Measurements from ENCODE around the gene ZNF511. TPM values are rescaled to one million over a fixed set of nuclear protein-coding genes. Genes with fewer than 3 reads are reported as not detected.

The ZNF511 gene
- total RNA-seq, 1 donor from 2014 or later, result 40.5 TPM

DNA sequence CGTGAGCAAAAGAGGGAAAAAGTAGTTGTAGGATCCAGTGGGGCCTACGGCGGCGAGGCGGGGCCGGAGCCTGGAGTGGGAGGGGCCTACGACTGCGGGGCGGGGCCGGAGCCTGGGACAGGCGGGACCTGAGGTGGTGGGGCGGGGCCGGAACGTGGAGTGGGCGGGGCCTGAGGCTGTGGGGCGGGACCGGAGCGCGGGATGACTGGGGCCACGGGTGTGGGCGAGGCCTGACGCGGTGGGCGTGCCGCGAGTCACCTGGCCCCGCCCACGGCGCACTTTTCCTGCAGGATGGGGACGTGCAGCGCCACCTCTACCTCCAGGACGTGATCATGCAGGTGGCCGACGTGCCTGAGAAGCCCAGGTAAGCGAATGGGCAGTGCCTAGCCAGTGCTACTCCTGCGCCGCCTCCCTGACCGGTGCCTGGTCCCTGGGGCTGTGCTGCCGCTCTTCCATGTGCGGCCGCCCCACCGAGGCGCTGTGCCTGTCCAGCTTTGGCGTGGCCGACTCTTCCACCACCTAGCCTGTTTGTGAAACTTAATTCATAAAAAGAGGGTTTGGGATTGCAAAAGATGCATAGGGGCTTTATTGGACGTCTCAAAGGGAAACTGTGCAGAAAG lies 496 bp downstream of the ZNF511 start:
- Histone ChIP-seq H3K36me3 (peaks cover 31% of the 10 kb centered on the region), H3K27me3 (ENCODE audit: low read depth) (no peaks in the 10 kb centered on the region), H3K4me3 (peak overlapping the region; percentile 100), H3K4me1 (peaks cover 52% of the 10 kb centered on the region), H3K27ac (replicated peaks) (peak overlapping the region; percentile 100), H3K9me3 (replicated peaks) (no peaks in the 10 kb centered on the region)
- peak; percentile 94 for DNase-seq
- TF ChIP-seq CTCF (IDR thresholded peaks at IDR 0.05; ENCODE audit: borderline replicate concordance), result no peak
- intact Hi-C loops (cut with micrococcal nuclease), result no loop called here

DNA sequence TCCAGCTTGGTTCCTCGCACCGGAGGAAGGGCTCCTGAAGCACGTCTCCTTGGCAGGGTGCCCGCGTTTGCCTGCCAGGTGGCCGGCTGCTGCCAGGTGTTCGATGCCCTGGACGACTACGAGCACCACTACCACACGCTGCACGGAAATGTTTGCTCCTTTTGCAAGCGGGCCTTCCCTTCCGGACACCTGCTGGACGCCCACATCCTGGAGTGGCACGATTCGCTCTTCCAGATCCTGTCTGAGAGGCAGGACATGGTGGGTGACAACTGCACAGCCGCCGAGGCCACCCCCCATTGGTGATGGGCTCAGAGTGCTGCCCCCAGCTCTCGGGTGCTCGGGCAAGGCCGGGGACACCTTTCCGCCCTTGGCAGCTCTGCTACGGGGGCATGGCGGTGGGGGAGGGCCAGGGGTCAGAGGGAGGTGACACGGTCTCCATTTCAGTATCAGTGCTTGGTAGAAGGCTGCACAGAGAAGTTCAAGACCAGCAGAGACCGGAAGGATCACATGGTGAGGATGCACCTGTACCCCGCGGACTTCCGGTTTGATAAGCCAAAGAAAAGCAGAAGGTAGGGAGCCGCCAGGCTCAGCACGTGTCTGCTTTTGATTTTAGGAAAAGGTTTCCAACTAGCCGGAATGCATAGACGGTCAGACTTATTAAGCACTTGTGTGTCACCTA lies 1.1 kb downstream of the ZNF511 start:
- no peak for TF ChIP-seq CTCF (IDR thresholded peaks at IDR 0.05; ENCODE audit: borderline replicate concordance)
- peaks cover 31% of the 10 kb centered on the region for H3K36me3 ChIP-seq
- peaks cover 48% of the 10 kb centered on the region for H3K4me1 ChIP-seq
- no peaks in the 10 kb centered on the region for H3K9me3 ChIP-seq (replicated peaks)
- peak overlapping the region; percentile 100 for H3K27ac ChIP-seq (replicated peaks)
- peak; percentile 33 for DNase-seq
- no peak overlapping the region for H3K4me3 ChIP-seq
- intact Hi-C loops (cut with micrococcal nuclease), result no loop called here
- H3K27me3 ChIP-seq (ENCODE audit: low read depth), result no peaks in the 10 kb centered on the region

DNA sequence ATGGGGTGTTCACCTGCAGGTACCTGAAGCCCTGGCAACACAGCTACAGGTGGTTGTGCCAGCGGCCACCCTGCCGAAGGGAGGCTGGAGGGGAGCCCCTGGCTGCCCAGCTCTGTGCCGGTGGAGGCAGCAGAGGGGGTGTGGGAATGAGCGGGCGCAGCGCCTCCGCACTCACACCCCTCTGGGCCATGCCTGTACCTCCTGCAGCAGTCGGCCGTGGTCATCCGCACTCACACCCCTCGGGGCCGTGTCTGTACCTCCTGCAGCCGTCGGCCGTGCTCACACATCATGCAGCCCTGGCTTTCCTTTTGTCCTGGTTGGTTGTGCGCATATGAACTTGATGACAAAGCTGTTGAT lies 1.7 kb downstream of the ZNF511 start:
- H3K27ac ChIP-seq (replicated peaks), result no peak overlapping the region
- intact Hi-C loops (cut with micrococcal nuclease), result no loop called here
- no peaks in the 10 kb centered on the region for H3K9me3 ChIP-seq (replicated peaks)
- H3K27me3 ChIP-seq (ENCODE audit: low read depth), result no peaks in the 10 kb centered on the region
- peaks cover 31% of the 10 kb centered on the region for H3K36me3 ChIP-seq
- DNase-seq, result no peak
- H3K4me3 ChIP-seq, result no peak overlapping the region
- H3K4me1 ChIP-seq, result peaks cover 46% of the 10 kb centered on the region
- no peak for TF ChIP-seq CTCF (IDR thresholded peaks at IDR 0.05; ENCODE audit: borderline replicate concordance)

DNA sequence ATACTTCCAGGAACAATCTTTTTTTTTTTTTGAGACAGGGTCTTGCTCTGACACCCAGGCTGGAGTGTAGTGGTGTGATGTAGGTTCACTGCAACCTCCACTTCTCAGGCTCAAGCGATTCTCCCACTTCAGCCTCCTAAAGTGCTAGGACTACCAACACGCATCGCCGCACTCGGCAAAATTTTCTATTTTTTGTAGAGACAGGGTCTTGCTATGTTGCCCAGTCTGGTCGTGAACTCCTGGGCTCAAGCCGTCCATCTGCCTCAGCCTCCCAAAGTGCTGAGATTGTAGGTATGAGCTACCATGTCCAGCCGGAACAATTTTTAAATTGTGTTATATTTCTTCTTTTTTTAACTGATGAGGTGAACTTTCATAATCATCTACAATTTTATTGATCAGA lies 2.1 kb downstream of the ZNF511 start:
- intact Hi-C loops (cut with micrococcal nuclease), result no loop called here

GRCh38 chr10:133311570-133311969 lies 2.9 kb downstream of the ZNF511 start:
- no peak overlapping the region for H3K27ac ChIP-seq (replicated peaks)
- DNase-seq, result no peak
- H3K9me3 ChIP-seq (replicated peaks), result no peaks in the 10 kb centered on the region
- H3K36me3 ChIP-seq, result peaks cover 31% of the 10 kb centered on the region
- no peaks in the 10 kb centered on the region for H3K27me3 ChIP-seq (ENCODE audit: low read depth)
- H3K4me3 ChIP-seq, result no peak overlapping the region
- no peak for TF ChIP-seq CTCF (IDR thresholded peaks at IDR 0.05; ENCODE audit: borderline replicate concordance)
- H3K4me1 ChIP-seq, result peaks cover 34% of the 10 kb centered on the region
- intact Hi-C loops (cut with micrococcal nuclease), result no loop called here

More for the DNA sequence above, 2.1 kb downstream of the ZNF511 start:
- Histone ChIP-seq H3K27me3 (ENCODE audit: low read depth) (no peaks in the 10 kb centered on the region), H3K9me3 (replicated peaks) (no peaks in the 10 kb centered on the region), H3K27ac (replicated peaks) (no peak overlapping the region), H3K4me3 (no peak overlapping the region), H3K4me1 (peaks cover 42% of the 10 kb centered on the region), H3K36me3 (peaks cover 31% of the 10 kb centered on the region)
- DNase-seq, result no peak
- no peak for TF ChIP-seq CTCF (IDR thresholded peaks at IDR 0.05; ENCODE audit: borderline replicate concordance)
